ENCODE measurements around the gene ZBTB7C.

The ZBTB7C gene

GRCh38 chr18:48413342-48413741, 4.2 kb upstream of the ZBTB7C start:
- peaks cover 25% of the 10 kb centered on the region for H3K27me3 ChIP-seq (ENCODE audit: insufficient read depth, insufficient read length)

DNA sequence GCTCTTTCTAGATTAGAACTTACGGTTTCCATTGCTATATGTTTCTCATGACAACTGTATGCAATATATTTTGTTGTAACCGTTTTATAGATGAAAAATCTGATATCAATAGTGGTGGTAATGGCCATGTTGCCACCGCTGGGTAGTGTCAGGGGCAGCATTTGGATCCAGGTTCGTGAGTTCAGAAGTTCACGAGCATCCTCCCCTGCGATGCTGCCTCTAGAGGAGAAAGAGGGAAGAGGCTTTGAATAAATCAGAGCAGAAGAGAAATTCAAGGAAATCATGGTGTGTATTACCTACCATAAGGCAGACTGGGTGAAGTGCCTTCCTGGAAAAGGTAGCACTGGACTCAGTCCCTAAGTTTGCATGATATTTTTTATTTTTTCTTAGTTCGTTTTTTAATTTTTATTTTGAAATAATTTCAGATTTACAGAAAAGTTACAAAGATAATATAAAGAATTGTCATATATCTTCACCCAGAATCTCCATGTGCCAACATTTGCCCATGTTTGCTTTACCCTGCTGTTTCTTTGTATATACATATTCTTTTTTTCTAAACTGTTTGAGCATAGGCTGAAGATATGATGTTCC, 3.3 kb upstream of the ZBTB7C start:
- no peak for DNase-seq (ENCODE audit: low read depth, low spot score)

More at GRCh38 chr18:48413342-48413741, 4.2 kb upstream of the ZBTB7C start:
- TF ChIP-seq YY1 (IDR thresholded peaks at IDR 0.05; ENCODE audit: insufficient read depth, insufficient read length) = no peak
- no peak for TF ChIP-seq ZNF274 (IDR thresholded peaks at IDR 0.05; ENCODE audit: low read depth, low read length)
- no peak for TF ChIP-seq SUZ12 (IDR thresholded peaks at IDR 0.05; ENCODE audit: extremely low read depth, insufficient read depth, insufficient read length)
- DNase-seq (ENCODE audit: low read depth, low spot score) = no peak
- H3K9ac ChIP-seq (ENCODE audit: insufficient read length, low read depth) = no peak overlapping the region
- no peaks in the 10 kb centered on the region for H3K4me1 ChIP-seq (ENCODE audit: insufficient read depth, insufficient read length)
- no peaks in the 10 kb centered on the region for H3K36me3 ChIP-seq (ENCODE audit: insufficient read depth, insufficient read length, low read length)
- no peak overlapping the region for H3K4me3 ChIP-seq (ENCODE audit: insufficient read length, low read depth)
- H3K9me3 ChIP-seq (ENCODE audit: insufficient read depth, low read length) = no peaks in the 10 kb centered on the region

GRCh38 chr18:48410095-48410920, 1.1 kb upstream of the ZBTB7C start:
- Histone ChIP-seq H3K9ac (ENCODE audit: insufficient read length, low read depth) (peak overlapping the region; percentile 74), H3K4me1 (ENCODE audit: insufficient read depth, insufficient read length) (peaks cover 6% of the 10 kb centered on the region), H3K4me3 (ENCODE audit: insufficient read length, low read depth) (peak overlapping the region; percentile 57), H3K9me3 (ENCODE audit: insufficient read depth, low read length) (no peaks in the 10 kb centered on the region), H3K27me3 (ENCODE audit: insufficient read depth, insufficient read length) (peaks cover 52% of the 10 kb centered on the region), H3K36me3 (ENCODE audit: insufficient read depth, insufficient read length, low read length) (no peaks in the 10 kb centered on the region)
- peak; percentile 67 for DNase-seq (ENCODE audit: low read depth, low spot score)
- TF ChIP-seq ZNF274 (IDR thresholded peaks at IDR 0.05; ENCODE audit: low read depth, low read length) (no peak), YY1 (IDR thresholded peaks at IDR 0.05; ENCODE audit: insufficient read depth, insufficient read length) (no peak), SUZ12 (IDR thresholded peaks at IDR 0.05; ENCODE audit: extremely low read depth, insufficient read depth, insufficient read length) (no peak)

More for the DNA sequence above, 3.3 kb upstream of the ZBTB7C start:
- H3K4me3 ChIP-seq (ENCODE audit: insufficient read length, low read depth) = no peak overlapping the region
- TF ChIP-seq YY1 (IDR thresholded peaks at IDR 0.05; ENCODE audit: insufficient read depth, insufficient read length) (no peak), SUZ12 (IDR thresholded peaks at IDR 0.05; ENCODE audit: extremely low read depth, insufficient read depth, insufficient read length) (no peak), ZNF274 (IDR thresholded peaks at IDR 0.05; ENCODE audit: low read depth, low read length) (no peak)
- no peak overlapping the region for H3K9ac ChIP-seq (ENCODE audit: insufficient read length, low read depth)
- H3K4me1 ChIP-seq (ENCODE audit: insufficient read depth, insufficient read length) = peaks cover 1% of the 10 kb centered on the region
- no peaks in the 10 kb centered on the region for H3K36me3 ChIP-seq (ENCODE audit: insufficient read depth, insufficient read length, low read length)
- no peaks in the 10 kb centered on the region for H3K9me3 ChIP-seq (ENCODE audit: insufficient read depth, low read length)
- peaks cover 34% of the 10 kb centered on the region for H3K27me3 ChIP-seq (ENCODE audit: insufficient read depth, insufficient read length)

- Histone ChIP-seq H3K4me3 (ENCODE audit: insufficient read length, low read depth) (peak overlapping the region; percentile 57), H3K27me3 (ENCODE audit: insufficient read depth, insufficient read length) (peaks cover 52% of the 10 kb centered on the region), H3K36me3 (ENCODE audit: insufficient read depth, insufficient read length, low read length) (no peaks in the 10 kb centered on the region), H3K9ac (ENCODE audit: insufficient read length, low read depth) (peak overlapping the region; percentile 74), H3K4me1 (ENCODE audit: insufficient read depth, insufficient read length) (peaks cover 9% of the 10 kb centered on the region), H3K9me3 (ENCODE audit: insufficient read depth, low read length) (no peaks in the 10 kb centered on the region)
- TF ChIP-seq SUZ12 (IDR thresholded peaks at IDR 0.05; ENCODE audit: extremely low read depth, insufficient read depth, insufficient read length) = no peak
- no peak for TF ChIP-seq YY1 (IDR thresholded peaks at IDR 0.05; ENCODE audit: insufficient read depth, insufficient read length)
- no peak for TF ChIP-seq ZNF274 (IDR thresholded peaks at IDR 0.05; ENCODE audit: low read depth, low read length)
- DNase-seq (ENCODE audit: low read depth, low spot score) = no peak
These were observed 460 bp upstream of the ZBTB7C start for GRCh38 chr18:48409591-48410094.

DNA sequence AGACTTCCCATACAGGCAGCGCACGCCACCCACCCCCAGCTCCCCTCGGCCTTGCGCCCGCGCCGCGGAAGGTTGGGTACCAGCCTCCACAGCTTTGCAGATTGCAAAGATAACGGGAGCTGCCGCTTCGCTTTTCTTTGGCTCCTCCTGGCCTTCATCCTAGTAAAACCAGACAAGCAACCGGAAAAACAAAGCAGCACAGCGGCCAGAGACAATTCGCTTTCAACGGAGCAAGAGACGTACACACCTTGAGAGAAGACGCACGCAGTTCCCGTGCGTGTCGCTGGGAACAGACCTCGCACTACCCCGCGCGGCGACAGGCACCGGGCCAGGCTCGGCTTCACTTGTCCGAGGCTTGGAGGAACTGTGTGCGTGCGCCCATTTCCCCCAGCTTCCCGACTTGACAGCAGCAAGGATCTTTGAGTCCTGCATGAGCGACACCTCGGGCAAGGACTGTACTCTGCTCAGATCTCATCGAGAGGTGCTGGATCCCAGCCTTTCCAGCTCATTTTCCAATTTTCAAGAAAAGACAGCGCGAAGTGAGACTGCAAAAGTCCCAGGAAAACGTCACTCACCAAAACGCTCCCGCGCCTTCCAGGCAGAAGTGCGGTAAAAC, 964 bp downstream of the ZBTB7C start:
- H3K27me3 ChIP-seq (ENCODE audit: insufficient read depth, insufficient read length) = peaks cover 52% of the 10 kb centered on the region
- peak overlapping the region; percentile 70 for H3K9ac ChIP-seq (ENCODE audit: insufficient read length, low read depth)
- H3K4me3 ChIP-seq (ENCODE audit: insufficient read length, low read depth) = peak overlapping the region; percentile 32
- H3K36me3 ChIP-seq (ENCODE audit: insufficient read depth, insufficient read length, low read length) = no peaks in the 10 kb centered on the region
- TF ChIP-seq SUZ12 (IDR thresholded peaks at IDR 0.05; ENCODE audit: extremely low read depth, insufficient read depth, insufficient read length) (no peak), ZNF274 (IDR thresholded peaks at IDR 0.05; ENCODE audit: low read depth, low read length) (no peak)
- DNase-seq (ENCODE audit: low read depth, low spot score) = no peak
- no peaks in the 10 kb centered on the region for H3K9me3 ChIP-seq (ENCODE audit: insufficient read depth, low read length)
- H3K4me1 ChIP-seq (ENCODE audit: insufficient read depth, insufficient read length) = peaks cover 9% of the 10 kb centered on the region

DNA sequence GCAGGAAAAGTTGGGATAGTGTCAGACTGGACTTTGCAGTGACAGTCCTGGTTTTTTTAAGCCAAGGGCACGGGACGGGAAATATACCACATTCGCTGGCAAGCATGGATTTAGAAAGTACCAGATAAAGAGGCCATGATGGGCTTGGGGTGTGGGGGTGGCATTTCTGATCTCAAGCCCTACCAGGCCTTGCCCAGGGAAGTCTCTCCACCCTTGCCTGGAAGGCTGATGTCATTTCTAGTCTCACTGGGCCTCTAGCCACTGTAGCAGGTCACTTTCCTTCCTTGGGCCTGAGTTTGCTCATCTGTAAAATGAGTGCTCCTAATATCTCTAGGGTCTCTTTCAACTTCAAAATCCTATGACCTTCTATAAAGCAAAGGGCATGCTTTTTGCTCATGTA, 1.8 kb downstream of the ZBTB7C start:
- H3K27me3 ChIP-seq (ENCODE audit: insufficient read depth, insufficient read length) = peaks cover 49% of the 10 kb centered on the region
- peaks cover 9% of the 10 kb centered on the region for H3K4me1 ChIP-seq (ENCODE audit: insufficient read depth, insufficient read length)
- DNase-seq (ENCODE audit: low read depth, low spot score) = no peak
- H3K4me3 ChIP-seq (ENCODE audit: insufficient read length, low read depth) = no peak overlapping the region
- no peaks in the 10 kb centered on the region for H3K9me3 ChIP-seq (ENCODE audit: insufficient read depth, low read length)
- H3K36me3 ChIP-seq (ENCODE audit: insufficient read depth, insufficient read length, low read length) = no peaks in the 10 kb centered on the region
- no peak overlapping the region for H3K9ac ChIP-seq (ENCODE audit: insufficient read length, low read depth)
- TF ChIP-seq ZNF274 (IDR thresholded peaks at IDR 0.05; ENCODE audit: low read depth, low read length) (no peak), SUZ12 (IDR thresholded peaks at IDR 0.05; ENCODE audit: extremely low read depth, insufficient read depth, insufficient read length) (no peak)

DNA sequence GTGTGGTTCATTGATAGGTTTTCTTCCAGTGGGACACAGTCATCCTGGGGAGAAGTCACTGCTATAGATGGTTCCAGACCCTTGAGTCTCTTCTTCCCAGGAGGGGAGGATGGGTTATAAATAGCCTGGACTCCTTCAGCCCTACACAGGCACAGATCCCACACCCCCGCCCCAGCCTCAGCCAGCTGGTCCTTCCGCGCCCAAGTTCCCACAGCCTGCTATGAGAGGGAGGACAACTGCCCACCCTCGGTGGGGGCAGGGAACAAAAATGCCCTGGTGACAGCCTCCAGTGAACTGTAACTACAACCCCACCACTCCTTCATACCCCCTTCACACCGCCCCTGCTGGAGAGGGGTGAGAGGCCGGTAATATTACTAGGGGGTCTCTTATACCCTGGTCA, 3.2 kb downstream of the ZBTB7C start:
- Histone ChIP-seq H3K4me3 (ENCODE audit: insufficient read length, low read depth) (no peak overlapping the region), H3K9me3 (ENCODE audit: insufficient read depth, low read length) (no peaks in the 10 kb centered on the region), H3K9ac (ENCODE audit: insufficient read length, low read depth) (no peak overlapping the region), H3K36me3 (ENCODE audit: insufficient read depth, insufficient read length, low read length) (no peaks in the 10 kb centered on the region), H3K27me3 (ENCODE audit: insufficient read depth, insufficient read length) (peaks cover 36% of the 10 kb centered on the region), H3K4me1 (ENCODE audit: insufficient read depth, insufficient read length) (peaks cover 9% of the 10 kb centered on the region)
- no peak for DNase-seq (ENCODE audit: low read depth, low spot score)
- TF ChIP-seq YY1 (IDR thresholded peaks at IDR 0.05; ENCODE audit: insufficient read depth, insufficient read length) (no peak), ZNF274 (IDR thresholded peaks at IDR 0.05; ENCODE audit: low read depth, low read length) (no peak), SUZ12 (IDR thresholded peaks at IDR 0.05; ENCODE audit: extremely low read depth, insufficient read depth, insufficient read length) (no peak)

Data from NT2/D1 (cell line).